Smooth muscle cell (in vitro differentiated cells): ENCODE results near the gene AUNIP. TPM values are rescaled to one million over a fixed set of nuclear protein-coding genes. Genes with fewer than 3 reads are reported as not detected.

Experiments used
- DNase-seq: peaks from one replicate; lab custom pipeline; 2025; ENCODE audit not compliant: unreplicated experiment; lab: John Stamatoyannopoulos, UW
- H2AFZ ChIP-seq: fragments of 200-600 bp; sonication (generic); 2 replicates; pipeline ENCODE4 v1.6.0; 2016; ENCODE audit warnings: antibody characterized with exemption, low read depth, mild to moderate bottlenecking
- H3F3A ChIP-seq: fragments of 200-600 bp; sonication (generic); 2 replicates; pipeline ENCODE4 v1.6.0; 2017; ENCODE audit warnings: antibody characterized with exemption, low read depth
- H3K27ac ChIP-seq: fragments of 200-600 bp; sonication (generic); 2 replicates; pipeline ENCODE4 v1.5.1; 2016; ENCODE audit warnings: low read depth, mild to moderate bottlenecking
- H3K27me3 ChIP-seq: fragments of 200-600 bp; sonication (generic); 2 replicates; pipeline ENCODE4 v1.6.1; 2016; ENCODE audit warnings: low read depth, mild to moderate bottlenecking
- H3K36me3 ChIP-seq: fragments of 200-600 bp; sonication (generic); 2 replicates; pipeline ENCODE4 v1.5.1; 2016; ENCODE audit warnings: low read depth
- H3K4me1 ChIP-seq: fragments of 200-600 bp; sonication (generic); 2 replicates; pipeline ENCODE4 v1.5.1; 2016; ENCODE audit warnings: low read depth
- H3K4me2 ChIP-seq: fragments of 200-600 bp; sonication (generic); 2 replicates; pipeline ENCODE4 v1.6.0; 2016; ENCODE audit warnings: mild to moderate bottlenecking
- H3K4me3 ChIP-seq: fragments of 200-600 bp; sonication (generic); 2 replicates; pipeline ENCODE4 v1.5.1; 2016; ENCODE audit warnings: mild to moderate bottlenecking
- H3K79me2 ChIP-seq: fragments of 200-600 bp; sonication (generic); 2 replicates; pipeline ENCODE4 v1.6.0; 2016; ENCODE audit warnings: low read depth, mild to moderate bottlenecking
- H3K9ac ChIP-seq: fragments of 200-600 bp; sonication (generic); 2 replicates; pipeline ENCODE4 v1.6.0; 2016; ENCODE audit warnings: low read depth
- H3K9me3 ChIP-seq: fragments of 200-600 bp; sonication (generic); replicated peaks from 2 replicates; pipeline ENCODE4 v1.5.1; 2016; ENCODE audit warnings: low read depth
- H4K20me1 ChIP-seq: fragments of 200-600 bp; sonication (generic); 2 replicates; pipeline ENCODE4 v1.6.0; 2016; ENCODE audit warnings: low read depth
- CTCF ChIP-seq: fragments of 200-600 bp; sonication (generic); IDR thresholded peaks from 2 replicates; pipeline ENCODE4 v1.5.1; 2017; ENCODE audit warnings: borderline replicate concordance, mild to moderate bottlenecking, antibody characterized with exemption; ENCODE audit not compliant: insufficient read depth, poor library complexity, severe bottlenecking
- WGBS: methylation state at CpG from one replicate; pipeline ENCODE4 v1.1.7; 2016; ENCODE audit warnings: low lambda C conversion rate; 5-methylcytosine and 5-hydroxymethylcytosine counted together
- polyA plus RNA-seq: library from polyadenylated mRNA; unstranded; fragments of >200 nt; fragmentation: Nextera tagmentation; extraction: Ambion mirVana; gene quantifications from 2 replicates; pipeline ENCODE4 v1.2.1, GENCODE V29; 2016
- total RNA-seq: library from RNA; depleted of rRNA; stranded (reverse); fragments of >200 nt; gene quantifications from 2 replicates; pipeline ENCODE4 v1.2.3, GENCODE V29; 2014

Gene AUNIP
- total and polyA plus RNA-seq, 2 experiments from 2014 or later: 0.18 to 1.3 TPM

- Histone ChIP-seq H3K9ac (no peak overlapping the region), H3K27me3 (no peaks in the 10 kb centered on the region), H3K36me3 (no peaks in the 10 kb centered on the region), H2AFZ (no peak overlapping the region), H3K9me3 (no peaks in the 10 kb centered on the region), H4K20me1 (no peaks in the 10 kb centered on the region), H3K4me3 (no peak overlapping the region), H3K4me1 (no peaks in the 10 kb centered on the region), H3F3A (no peaks in the 10 kb centered on the region), H3K27ac (no peak overlapping the region), H3K4me2 (no peak overlapping the region), H3K79me2 (no peaks in the 10 kb centered on the region)
- no peak for DNase-seq
- TF ChIP-seq CTCF: no peak
- WGBS: 92% methylated on average over 5 of the region's 5 CpGs
These were observed 71.5 kb downstream of the AUNIP start for GRCh38 chr1:25787760-25788166.

GRCh38 chr1:25786887-25787759 is 72.1 kb downstream of the AUNIP start:
- Histone ChIP-seq H3K9ac (no peak overlapping the region), H3K4me3 (no peak overlapping the region), H3K79me2 (no peaks in the 10 kb centered on the region), H3K9me3 (no peaks in the 10 kb centered on the region), H3K4me2 (no peak overlapping the region), H3K36me3 (no peaks in the 10 kb centered on the region), H3K27me3 (no peaks in the 10 kb centered on the region), H3K27ac (no peak overlapping the region), H3F3A (no peaks in the 10 kb centered on the region), H3K4me1 (no peaks in the 10 kb centered on the region), H2AFZ (no peak overlapping the region), H4K20me1 (no peaks in the 10 kb centered on the region)
- 62% methylated on average over 11 of the region's 11 CpGs for WGBS
- no peak for TF ChIP-seq CTCF
- no peak for DNase-seq

- Histone ChIP-seq H3K27ac (no peak overlapping the region), H3K36me3 (no peaks in the 10 kb centered on the region), H3K9me3 (no peaks in the 10 kb centered on the region), H3K4me3 (no peak overlapping the region), H4K20me1 (no peaks in the 10 kb centered on the region), H3K4me1 (no peaks in the 10 kb centered on the region), H3K4me2 (no peak overlapping the region), H2AFZ (no peak overlapping the region), H3K27me3 (no peaks in the 10 kb centered on the region), H3K79me2 (no peaks in the 10 kb centered on the region), H3K9ac (no peak overlapping the region), H3F3A (no peaks in the 10 kb centered on the region)
- DNase-seq: no peak
- 89% methylated on average over 10 of the region's 10 CpGs for WGBS
- TF ChIP-seq CTCF: no peak
These were observed 73.8 kb downstream of the AUNIP start for GRCh38 chr1:25785333-25786067.
